Measurements from ENCODE around the gene ATP5MG. TPM values are rescaled to one million over a fixed set of nuclear protein-coding genes. Genes with fewer than 3 reads are reported as not detected.

Gene ATP5MG
- total RNA-seq (154 TPM), polyA plus RNA-seq (100 to 1,000 TPM; 578 to 706 (median 677) TPM)

GRCh38 chr11:118401151-118401879 lies at the start of gene ATP5MG:
ATP5MG (plus strand) TSS chr11:118401606; CDS start chr11:118401666, 60 bp downstream.
- H3K9me3 Mint-ChIP-seq, result no peaks in the 10 kb centered on the region
- peak; percentile 88 to 96 (median 95) for DNase-seq
- H3K4me3 ChIP-seq (ENCODE audit: low read depth, low read length), result peak within 1 kb of the TSS; percentile 95
- no peaks in the 10 kb centered on the region for H3K9me3 ChIP-seq (ENCODE audit: control insufficient read depth in 2 of 2, low read length in 2 of 2)
- peak within 1 kb of the TSS; percentile 98 for H3K27ac ChIP-seq (ENCODE audit: insufficient read depth, low read length, poor library complexity, severe bottlenecking)
- peaks cover 9% of the 10 kb centered on the region for H3K36me3 Mint-ChIP-seq
- H3K27ac Mint-ChIP-seq, result peak within 1 kb of the TSS; percentile 99 to 100 (median 99)
- ATAC-seq (ENCODE audit: low read depth in 2 of 2), result peak; percentile 59 to 60
- H3K4me1 ChIP-seq (ENCODE audit: control insufficient read depth, insufficient read depth, low read length, poor library complexity, severe bottlenecking), result peaks cover 68% of the 10 kb centered on the region
- H3K27me3 ChIP-seq (ENCODE audit: control insufficient read depth, insufficient read depth, low read length), result no peaks in the 10 kb centered on the region
- H3K36me3 ChIP-seq (ENCODE audit: control insufficient read depth, insufficient read depth, low read length), result peaks cover 28% of the 10 kb centered on the region
- H3K4me1 Mint-ChIP-seq, result peaks cover 36 to 80% (median 57%) of the 10 kb centered on the region in 4 donors
- H3K27me3 Mint-ChIP-seq, result no peaks in the 10 kb centered on the region
- peak within 1 kb of the TSS; percentile 92 to 98 (median 97) for H3K4me3 Mint-ChIP-seq

GRCh38 chr11:118353084-118353710 lies 48.2 kb upstream of the ATP5MG start:
- H3K36me3 ChIP-seq (ENCODE audit: control insufficient read depth, insufficient read depth, low read length), result peaks cover 53% of the 10 kb centered on the region
- DNase-seq (peak in 2 of 3 donors; percentile 66 to 68), ATAC-seq (ENCODE audit: low read depth in 2 of 2) (no peak)
- H3K4me3 Mint-ChIP-seq, result peak overlapping the region in 2 of 4 donors; percentile 9 to 31
- peak overlapping the region; percentile 57 to 91 (median 88) for H3K27ac Mint-ChIP-seq
- H3K9me3 ChIP-seq (ENCODE audit: control insufficient read depth in 2 of 2, low read length in 2 of 2), result no peaks in the 10 kb centered on the region
- no peaks in the 10 kb centered on the region for H3K27me3 ChIP-seq (ENCODE audit: control insufficient read depth, insufficient read depth, low read length)
- H3K4me1 ChIP-seq (ENCODE audit: control insufficient read depth, insufficient read depth, low read length, poor library complexity, severe bottlenecking), result peaks cover 23% of the 10 kb centered on the region
- H3K27ac ChIP-seq (ENCODE audit: insufficient read depth, low read length, poor library complexity, severe bottlenecking), result peak overlapping the region; percentile 79
- no peak overlapping the region for H3K4me3 ChIP-seq (ENCODE audit: low read depth, low read length)
- H3K27me3 Mint-ChIP-seq, result no peaks in the 10 kb centered on the region
- H3K9me3 Mint-ChIP-seq, result no peaks in the 10 kb centered on the region
- H3K4me1 Mint-ChIP-seq, result peaks cover 14 to 43% (median 21%) of the 10 kb centered on the region in 4 donors
- peaks cover 50% of the 10 kb centered on the region for H3K36me3 Mint-ChIP-seq

GRCh38 chr11:118358071-118358470 lies 43.3 kb upstream of the ATP5MG start:
- H3K9me3 Mint-ChIP-seq, result peaks cover 0 to 3% (median 0%) of the 10 kb centered on the region in 7 donors
- Histone ChIP-seq H3K27ac (ENCODE audit: insufficient read depth, low read length, poor library complexity, severe bottlenecking) (peak overlapping the region; percentile 91), H3K27me3 (ENCODE audit: control insufficient read depth, insufficient read depth, low read length) (no peaks in the 10 kb centered on the region), H3K36me3 (ENCODE audit: control insufficient read depth, insufficient read depth, low read length) (peaks cover 7% of the 10 kb centered on the region), H3K9me3 (ENCODE audit: control insufficient read depth in 2 of 2, low read length in 2 of 2) (no peaks in the 10 kb centered on the region), H3K4me1 (ENCODE audit: control insufficient read depth, insufficient read depth, low read length, poor library complexity, severe bottlenecking) (peaks cover 35% of the 10 kb centered on the region), H3K4me3 (ENCODE audit: low read depth, low read length) (no peak overlapping the region)
- peaks cover 22 to 51% (median 39%) of the 10 kb centered on the region in 4 donors for H3K4me1 Mint-ChIP-seq
- peak overlapping the region in 2 of 3 donors; percentile 98 to 100 for H3K27ac Mint-ChIP-seq
- ATAC-seq (ENCODE audit: low read depth in 2 of 2) (no peak), DNase-seq (no peak)
- peaks cover 6% of the 10 kb centered on the region for H3K27me3 Mint-ChIP-seq
- H3K36me3 Mint-ChIP-seq, result peaks cover 15% of the 10 kb centered on the region
- H3K4me3 Mint-ChIP-seq, result peak overlapping the region in 1 of 4 donors; percentile 99

- Histone ChIP-seq H3K4me3 (ENCODE audit: low read depth, low read length) (peak within 1 kb of the TSS; percentile 100), H3K36me3 (ENCODE audit: control insufficient read depth, insufficient read depth, low read length) (peaks cover 7% of the 10 kb centered on the region), H3K4me1 (ENCODE audit: control insufficient read depth, insufficient read depth, low read length, poor library complexity, severe bottlenecking) (peaks cover 33% of the 10 kb centered on the region), H3K9me3 (ENCODE audit: control insufficient read depth in 2 of 2, low read length in 2 of 2) (no peaks in the 10 kb centered on the region), H3K27me3 (ENCODE audit: control insufficient read depth, insufficient read depth, low read length) (no peaks in the 10 kb centered on the region), H3K27ac (ENCODE audit: insufficient read depth, low read length, poor library complexity, severe bottlenecking) (peak within 1 kb of the TSS; percentile 91)
- Mint-ChIP-seq H3K27me3 (peaks cover 6% of the 10 kb centered on the region), H3K4me1 (peaks cover 27 to 54% (median 41%) of the 10 kb centered on the region in 4 donors), H3K9me3 (peaks cover 0 to 3% (median 0%) of the 10 kb centered on the region in 7 donors), H3K36me3 (peaks cover 16% of the 10 kb centered on the region), H3K27ac (peak within 1 kb of the TSS; percentile 98 to 100 (median 100)), H3K4me3 (peak within 1 kb of the TSS; percentile 95 to 99 (median 98))
- DNase-seq (peak; percentile 94 to 99 (median 95)), ATAC-seq (ENCODE audit: low read depth in 2 of 2) (peak; percentile 90 to 91)
Observed at GRCh38 chr11:118359295-118359958, 42.0 kb upstream of the ATP5MG start, which contains the start of gene UBE4A. UBE4A (plus strand) TSS chr11:118359600; CDS start chr11:118365081, 5,481 bp downstream.

- peaks cover 26% of the 10 kb centered on the region for H3K4me1 ChIP-seq (ENCODE audit: control insufficient read depth, insufficient read depth, low read length, poor library complexity, severe bottlenecking)
- H3K27me3 ChIP-seq (ENCODE audit: control insufficient read depth, insufficient read depth, low read length), result no peaks in the 10 kb centered on the region
- no peaks in the 10 kb centered on the region for H3K9me3 ChIP-seq (ENCODE audit: control insufficient read depth in 2 of 2, low read length in 2 of 2)
- H3K4me1 Mint-ChIP-seq, result peaks cover 9 to 45% (median 32%) of the 10 kb centered on the region in 4 donors
- no peaks in the 10 kb centered on the region for H3K27me3 Mint-ChIP-seq
- H3K4me3 Mint-ChIP-seq, result peak overlapping the region in 1 of 4 donors; percentile 32
- no peak overlapping the region for H3K27ac ChIP-seq (ENCODE audit: insufficient read depth, low read length, poor library complexity, severe bottlenecking)
- ATAC-seq (ENCODE audit: low read depth in 2 of 2) (no peak), DNase-seq (no peak)
- H3K27ac Mint-ChIP-seq, result peak overlapping the region in 1 of 3 donors; percentile 32
- peaks cover 55% of the 10 kb centered on the region for H3K36me3 ChIP-seq (ENCODE audit: control insufficient read depth, insufficient read depth, low read length)
- no peaks in the 10 kb centered on the region for H3K9me3 Mint-ChIP-seq
- peaks cover 35% of the 10 kb centered on the region for H3K36me3 Mint-ChIP-seq
- no peak overlapping the region for H3K4me3 ChIP-seq (ENCODE audit: low read depth, low read length)
Observed at GRCh38 chr11:118364956-118365615, 36.3 kb upstream of the ATP5MG start.

GRCh38 chr11:118366287-118366686 lies 35.1 kb upstream of the ATP5MG start:
- Mint-ChIP-seq H3K27me3 (no peaks in the 10 kb centered on the region), H3K4me3 (peak overlapping the region in 1 of 4 donors; percentile 65), H3K36me3 (peaks cover 43% of the 10 kb centered on the region), H3K4me1 (peaks cover 5 to 34% (median 26%) of the 10 kb centered on the region in 4 donors), H3K27ac (peak overlapping the region in 1 of 3 donors; percentile 17), H3K9me3 (no peaks in the 10 kb centered on the region)
- no peak for DNase-seq
- Histone ChIP-seq H3K9me3 (ENCODE audit: control insufficient read depth in 2 of 2, low read length in 2 of 2) (no peaks in the 10 kb centered on the region), H3K36me3 (ENCODE audit: control insufficient read depth, insufficient read depth, low read length) (peaks cover 67% of the 10 kb centered on the region), H3K4me1 (ENCODE audit: control insufficient read depth, insufficient read depth, low read length, poor library complexity, severe bottlenecking) (peaks cover 14% of the 10 kb centered on the region), H3K27me3 (ENCODE audit: control insufficient read depth, insufficient read depth, low read length) (no peaks in the 10 kb centered on the region), H3K4me3 (ENCODE audit: low read depth, low read length) (no peak overlapping the region), H3K27ac (ENCODE audit: insufficient read depth, low read length, poor library complexity, severe bottlenecking) (no peak overlapping the region)
- ATAC-seq (ENCODE audit: low read depth in 2 of 2), result no peak

- Histone ChIP-seq H3K4me1 (ENCODE audit: control insufficient read depth, insufficient read depth, low read length, poor library complexity, severe bottlenecking) (no peaks in the 10 kb centered on the region), H3K36me3 (ENCODE audit: control insufficient read depth, insufficient read depth, low read length) (peaks cover 90% of the 10 kb centered on the region), H3K9me3 (ENCODE audit: control insufficient read depth in 2 of 2, low read length in 2 of 2) (no peaks in the 10 kb centered on the region), H3K27ac (ENCODE audit: insufficient read depth, low read length, poor library complexity, severe bottlenecking) (no peak overlapping the region), H3K27me3 (ENCODE audit: control insufficient read depth, insufficient read depth, low read length) (no peaks in the 10 kb centered on the region), H3K4me3 (ENCODE audit: low read depth, low read length) (no peak overlapping the region)
- no peak overlapping the region for H3K27ac Mint-ChIP-seq
- no peak for ATAC-seq (ENCODE audit: low read depth in 2 of 2)
- H3K4me3 Mint-ChIP-seq, result no peak overlapping the region
- H3K27me3 Mint-ChIP-seq, result no peaks in the 10 kb centered on the region
- peaks cover 72% of the 10 kb centered on the region for H3K36me3 Mint-ChIP-seq
- no peaks in the 10 kb centered on the region for H3K9me3 Mint-ChIP-seq
- peaks cover 0 to 5% (median 3%) of the 10 kb centered on the region in 4 donors for H3K4me1 Mint-ChIP-seq
- DNase-seq, result no peak
Observed at GRCh38 chr11:118370774-118371173, 30.6 kb upstream of the ATP5MG start.
